GM10266 (cell line): ENCODE results near the gene SRD5A1.
"Not testable (repeated sequence)": the region's sequence is repeated elsewhere in the genome, so short reads cannot be mapped to it uniquely, and the experiment has no call there.

ENCODE experiments used
- DNase-seq: peaks from one replicate; pipeline ENCODE4 v3.0.0; 2012; ENCODE audit errors: extremely low spot score
- CTCF ChIP-seq: IDR thresholded peaks from 2 replicates; pipeline ENCODE4 v1.5.1; 2012; ENCODE audit warnings: mild to moderate bottlenecking, low read depth; ENCODE audit not compliant: control insufficient read depth, insufficient read depth; ENCODE audit errors: missing control alignments

The SRD5A1 gene

GRCh38 chr5:6659941-6660684 lies 26.9 kb downstream of the SRD5A1 start:
- peak; percentile 53 for DNase-seq
- no peak for TF ChIP-seq CTCF

GRCh38 chr5:6660688-6661087 lies 27.4 kb downstream of the SRD5A1 start:
- no peak for DNase-seq
- TF ChIP-seq CTCF = no peak

DNA sequence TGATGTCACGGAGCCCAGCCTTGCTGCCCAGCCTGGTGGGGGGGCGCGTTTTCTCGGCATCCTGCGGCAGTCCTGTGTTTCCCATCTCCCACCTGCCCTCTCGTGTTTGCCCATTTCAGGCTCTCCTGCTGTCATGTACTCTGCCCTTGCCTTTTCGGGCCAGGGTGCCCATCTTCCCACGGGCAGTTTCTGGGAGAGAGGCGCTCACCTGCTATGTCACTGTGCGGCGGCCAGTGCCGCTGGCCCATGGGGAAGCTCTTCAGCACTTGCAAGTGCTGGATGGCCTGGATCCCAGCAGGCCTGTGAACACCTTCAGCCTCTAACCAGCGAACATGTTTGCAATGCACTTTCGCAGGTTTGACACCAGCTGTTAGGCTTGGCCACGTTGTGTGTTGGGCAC lies 33.5 kb downstream of the SRD5A1 start:
- no peak for DNase-seq
- no peak for TF ChIP-seq CTCF

DNA sequence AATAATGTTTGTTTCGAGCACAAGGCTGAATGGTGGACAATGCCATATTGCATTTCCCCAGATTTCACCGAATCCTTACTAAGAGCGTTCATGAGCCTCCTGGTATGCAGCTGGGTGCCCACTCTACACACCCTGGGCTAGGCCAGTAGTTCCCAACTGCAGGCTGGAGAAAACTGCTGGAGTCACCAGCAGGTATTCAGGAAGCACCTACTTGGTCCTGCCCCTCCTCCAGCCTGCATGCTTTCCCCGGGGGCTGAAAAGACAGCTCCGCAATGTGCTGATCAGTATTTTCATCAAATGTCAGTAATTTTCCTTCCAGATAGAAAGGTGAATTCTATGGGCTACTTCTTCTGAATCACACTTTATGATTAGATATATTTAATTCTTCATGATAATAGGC lies 34.4 kb downstream of the SRD5A1 start:
- TF ChIP-seq CTCF = no peak

DNA sequence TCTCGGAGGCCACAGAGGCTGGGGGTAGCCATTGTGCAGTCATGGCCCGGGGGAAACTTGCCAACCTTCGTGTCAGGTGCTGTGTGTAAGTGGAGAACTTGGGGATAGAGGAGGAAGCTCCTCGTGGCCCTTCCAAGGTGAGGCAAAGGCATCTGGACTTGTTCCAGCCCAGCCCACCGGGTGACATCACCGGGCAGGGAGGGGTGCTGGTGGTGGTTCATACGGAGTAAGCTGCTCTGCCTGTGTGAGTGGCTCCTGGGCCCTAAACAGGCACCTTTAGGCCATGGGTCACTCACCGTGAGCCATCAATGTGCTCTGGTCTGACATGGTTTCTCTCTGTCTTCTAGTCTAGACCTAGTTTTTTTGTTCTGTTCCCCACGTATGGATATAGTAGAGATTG lies 35.5 kb downstream of the SRD5A1 start:
- not testable (repeated sequence) for DNase-seq

More for the DNA sequence above, 34.4 kb downstream of the SRD5A1 start:
- DNase-seq = no peak

DNA sequence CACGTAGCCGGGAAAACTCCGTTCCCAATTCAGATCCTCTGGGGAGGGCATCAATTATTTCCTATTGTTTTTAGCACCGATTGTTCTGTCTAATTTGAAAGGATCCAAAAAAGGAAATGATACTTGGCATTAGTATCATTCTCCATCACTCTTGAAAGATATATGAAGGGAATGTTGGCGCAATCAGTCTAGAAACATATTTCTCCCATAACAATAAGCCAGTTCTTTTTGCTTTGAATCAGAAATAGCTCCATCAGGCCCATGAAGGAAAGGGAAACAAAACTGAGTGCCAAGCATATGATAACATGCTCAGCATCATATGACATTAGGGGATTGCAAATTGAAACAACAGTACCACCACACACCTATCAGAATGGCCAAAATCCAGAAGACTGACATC lies 39.8 kb downstream of the SRD5A1 start:
- no peak for TF ChIP-seq CTCF
- no peak for DNase-seq

DNA sequence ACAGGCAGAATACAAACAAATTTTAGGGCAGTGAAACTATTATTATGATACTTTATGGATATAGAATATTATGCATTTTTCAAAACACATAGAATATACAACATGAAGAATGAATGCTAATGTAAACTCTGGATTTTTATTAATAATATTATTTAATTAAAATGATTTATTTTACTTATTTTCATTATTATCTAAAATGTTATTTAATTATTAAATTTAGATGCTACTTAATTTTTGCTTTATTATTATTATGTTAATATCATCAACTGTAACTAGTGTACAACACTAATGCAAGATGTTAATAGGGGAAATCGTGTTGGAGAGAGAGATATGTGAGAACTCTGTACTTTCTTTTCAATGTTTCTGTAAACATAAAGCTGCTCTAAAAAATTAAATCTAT lies 40.7 kb downstream of the SRD5A1 start:
- DNase-seq = no peak
- no peak for TF ChIP-seq CTCF

GRCh38 chr5:6674421-6674820 lies 41.2 kb downstream of the SRD5A1 start:
- DNase-seq = no peak

More at GRCh38 chr5:6674421-6674820, 41.2 kb downstream of the SRD5A1 start:
- TF ChIP-seq CTCF = no peak
